GM23248 (cell line): ENCODE measurements around the gene ATG7. TPM values are rescaled to one million over a fixed set of nuclear protein-coding genes. Genes with fewer than 3 reads are reported as not detected.
A peak's percentile ranks its signal among the peaks of the same experiment; 100 is the strongest.

Experiments
- DNase-seq: peaks from one replicate; pipeline ENCODE4 v3.0.0-alpha.2; 2015
- H2AFZ ChIP-seq: fragments of 200-600 bp; sonication (generic); 2 replicates; pipeline ENCODE4 v1.6.1; 2016; ENCODE audit warnings: antibody characterized with exemption
- H3F3A ChIP-seq: fragments of 200-600 bp; sonication (generic); 2 replicates; pipeline ENCODE4 v1.6.1; 2016; ENCODE audit warnings: mild to moderate bottlenecking, antibody characterized with exemption, mixed run types; ENCODE audit not compliant: insufficient read depth
- H3K27ac ChIP-seq: fragments of 200-600 bp; sonication (generic); 2 replicates; pipeline ENCODE4 v1.5.1; 2016; ENCODE audit warnings: mild to moderate bottlenecking
- H3K27me3 ChIP-seq: fragments of 200-600 bp; sonication (generic); replicated peaks from 2 replicates; pipeline ENCODE4 v1.6.1; 2016; ENCODE audit warnings: mild to moderate bottlenecking; ENCODE audit not compliant: insufficient read depth
- H3K36me3 ChIP-seq: fragments of 200-600 bp; sonication (generic); 2 replicates; pipeline ENCODE4 v1.6.1; 2016; ENCODE audit warnings: low read depth, mild to moderate bottlenecking
- H3K4me1 ChIP-seq: fragments of 200-600 bp; sonication (generic); 2 replicates; pipeline ENCODE4 v1.6.1; 2016; ENCODE audit warnings: mild to moderate bottlenecking; ENCODE audit not compliant: insufficient read depth
- H3K4me2 ChIP-seq: fragments of 200-600 bp; sonication (generic); one replicate; pipeline ENCODE4 v1.6.1; 2016; ENCODE audit warnings: mild to moderate bottlenecking; ENCODE audit not compliant: unreplicated experiment
- H3K4me3 ChIP-seq: fragments of 200-600 bp; sonication (generic); 2 replicates; pipeline ENCODE4 v1.5.1; 2016; ENCODE audit warnings: mild to moderate bottlenecking
- H3K79me2 ChIP-seq: fragments of 200-600 bp; sonication (generic); 2 replicates; pipeline ENCODE4 v1.6.1; 2016; ENCODE audit warnings: mild to moderate bottlenecking; ENCODE audit not compliant: insufficient read depth
- H3K9ac ChIP-seq: fragments of 200-600 bp; sonication (generic); 2 replicates; pipeline ENCODE4 v1.6.1; 2016; ENCODE audit warnings: mild to moderate bottlenecking
- H3K9me2 ChIP-seq: fragments of 200-600 bp; sonication (generic); 2 replicates; pipeline ENCODE4 v1.6.1; 2016; ENCODE audit warnings: mixed run types, mild to moderate bottlenecking, moderate library complexity; ENCODE audit not compliant: insufficient read depth
- H3K9me3 ChIP-seq: fragments of 200-600 bp; sonication (generic); one replicate; pipeline ENCODE4 v1.6.1; 2017; ENCODE audit warnings: low read depth
- H4K20me1 ChIP-seq: fragments of 200-600 bp; sonication (generic); 2 replicates; pipeline ENCODE4 v1.6.0; 2016; ENCODE audit not compliant: insufficient read depth
- EZH2 ChIP-seq: fragments of 200-600 bp; sonication (generic); IDR thresholded peaks from 2 replicates; pipeline ENCODE4 v1.6.1; 2018; ENCODE audit warnings: antibody characterized with exemption, mild to moderate bottlenecking; ENCODE audit not compliant: insufficient read depth, poor library complexity, severe bottlenecking
- EZH2phosphoT487 ChIP-seq: fragments of 200-600 bp; sonication (generic); IDR thresholded peaks from 2 replicates; pipeline ENCODE4 v1.6.1; 2018; ENCODE audit warnings: antibody characterized with exemption, moderate library complexity, mild to moderate bottlenecking, low read depth; ENCODE audit not compliant: insufficient read depth
- WGBS, 2 experiments: methylation state at CpG; one replicate each; pipeline ENCODE4 v1.1.6; 2015 to 2017; ENCODE audit warnings: low lambda C conversion rate in 2 of 2, low coverage in 1 of 2; ENCODE audit errors: missing lambda C conversion rate in 2 of 2; 5-methylcytosine and 5-hydroxymethylcytosine counted together
- in situ Hi-C: fragments of 300-500 bp; cut with MboI; formaldehyde crosslinking; loops from 2 replicates; pipeline ENCODE4 v1.15.0; 2020
- polyA plus RNA-seq: library from polyadenylated mRNA; unstranded; fragments of >200 nt; fragmentation: Nextera tagmentation; extraction: Ambion mirVana; gene quantifications from 2 replicates; pipeline ENCODE4 v1.2.1, GENCODE V29; 2016
- total RNA-seq: library from RNA; depleted of rRNA; stranded (reverse); fragments of >200 nt; shearing (Covaris generic); gene quantifications from 2 replicates; pipeline ENCODE4 v1.2.3, GENCODE V29; 2014

ATG7 gene
- total and polyA plus RNA-seq, 2 experiments from 2014 or later = 40.5 to 67.5 TPM

GRCh38 chr3:11373235-11373634, 101.0 kb downstream of the ATG7 start:
- H3K4me3 ChIP-seq = no peak overlapping the region
- 0 out of 2 replicates have a peak, but pooled peaks cover 7% of the 10 kb centered on the region for H3F3A ChIP-seq
- no peaks in the 10 kb centered on the region for H3K27me3 ChIP-seq
- WGBS, 2 experiments = 77 to 78% methylated on average over 4 of the region's 4 CpGs
- no peak overlapping the region for H3K4me2 ChIP-seq
- H3K9me3 ChIP-seq = no peaks in the 10 kb centered on the region
- H3K79me2 ChIP-seq = no peaks in the 10 kb centered on the region
- peaks cover 6% of the 10 kb centered on the region for H3K36me3 ChIP-seq
- TF ChIP-seq EZH2phosphoT487 (no peak), EZH2 (no peak)
- in situ Hi-C loops = no loop called here
- DNase-seq = no peak
- H3K9me2 ChIP-seq = no peaks in the 10 kb centered on the region
- no peaks in the 10 kb centered on the region for H3K4me1 ChIP-seq
- H3K27ac ChIP-seq = no peak overlapping the region
- H3K9ac ChIP-seq = no peak overlapping the region
- no peak overlapping the region for H2AFZ ChIP-seq
- H4K20me1 ChIP-seq = no peaks in the 10 kb centered on the region

DNA sequence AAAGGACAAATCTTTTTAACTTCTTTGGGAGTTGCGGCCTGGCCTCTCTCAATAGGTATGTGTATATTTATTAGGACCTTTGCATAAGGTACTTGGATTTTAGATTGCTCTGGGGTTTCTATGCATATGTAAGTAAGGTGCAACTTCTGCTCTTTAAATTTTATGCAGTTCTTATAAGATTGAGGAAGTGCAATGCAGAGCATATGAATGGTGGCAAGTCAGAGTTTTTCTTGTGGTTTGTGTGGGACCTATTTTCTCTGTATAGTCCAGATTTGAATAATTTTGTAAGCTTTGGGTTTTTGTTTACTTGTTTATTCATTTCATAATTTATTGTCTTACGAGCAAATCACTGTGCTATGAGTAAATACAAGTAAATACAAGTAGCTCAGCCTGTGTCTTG, 101.5 kb downstream of the ATG7 start:
- no peak for DNase-seq
- no peaks in the 10 kb centered on the region for H3K4me1 ChIP-seq
- H3K36me3 ChIP-seq = peaks cover 6% of the 10 kb centered on the region
- H2AFZ ChIP-seq = no peak overlapping the region
- TF ChIP-seq EZH2phosphoT487 (no peak), EZH2 (no peak)
- no peaks in the 10 kb centered on the region for H3K9me3 ChIP-seq
- no peaks in the 10 kb centered on the region for H3K79me2 ChIP-seq
- in situ Hi-C loops = no loop called here
- peaks cover 8% of the 10 kb centered on the region; the same call in 1 of the 2 replicates for H3F3A ChIP-seq
- no peaks in the 10 kb centered on the region for H3K9me2 ChIP-seq
- WGBS, 2 experiments = 92 to 96% methylated on average over 2 of the region's 2 CpGs
- no peaks in the 10 kb centered on the region for H3K27me3 ChIP-seq
- H3K4me3 ChIP-seq = no peak overlapping the region
- no peaks in the 10 kb centered on the region for H4K20me1 ChIP-seq
- no peak overlapping the region for H3K4me2 ChIP-seq
- H3K27ac ChIP-seq = no peak overlapping the region
- no peak overlapping the region for H3K9ac ChIP-seq

GRCh38 chr3:11375333-11376088, 103.3 kb downstream of the ATG7 start:
- Histone ChIP-seq H3K36me3 (peaks cover 6% of the 10 kb centered on the region), H3K9me3 (no peaks in the 10 kb centered on the region), H3K27me3 (no peaks in the 10 kb centered on the region), H3K4me2 (no peak overlapping the region), H3K4me1 (no peaks in the 10 kb centered on the region), H3F3A (peaks cover 12% of the 10 kb centered on the region; the same call in 1 of the 2 replicates), H3K9ac (no peak overlapping the region), H3K4me3 (no peak overlapping the region), H3K79me2 (no peaks in the 10 kb centered on the region), H2AFZ (no peak overlapping the region), H3K9me2 (no peaks in the 10 kb centered on the region), H3K27ac (no peak overlapping the region), H4K20me1 (no peaks in the 10 kb centered on the region)
- TF ChIP-seq EZH2 = no peak
- TF ChIP-seq EZH2phosphoT487 = no peak
- WGBS, 2 experiments = 70 to 78% methylated on average over 11 of the region's 11 CpGs
- in situ Hi-C loops = no loop called here
- peak; percentile 32 for DNase-seq

DNA sequence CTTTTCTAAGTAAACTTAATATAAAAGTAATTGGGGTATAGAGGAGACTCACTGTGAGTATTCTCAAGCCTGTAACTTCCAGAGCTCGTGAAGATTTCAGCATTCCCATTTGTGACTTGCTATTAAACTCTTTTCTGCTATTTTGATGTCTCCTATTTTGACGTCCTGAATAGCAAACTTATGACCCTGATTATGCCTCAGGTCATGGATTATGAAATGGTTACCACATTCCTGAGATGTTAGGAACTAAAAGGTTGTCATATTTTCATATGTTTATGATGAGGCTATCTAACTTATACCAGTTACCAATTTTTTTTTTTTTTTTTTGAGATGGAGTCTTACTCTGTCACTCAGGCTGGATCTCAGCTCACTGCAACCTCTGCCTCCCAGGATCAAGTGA, 105.5 kb downstream of the ATG7 start:
- Histone ChIP-seq H3K36me3 (peaks cover 10% of the 10 kb centered on the region), H2AFZ (no peak overlapping the region), H3K9me3 (no peaks in the 10 kb centered on the region), H3K9ac (no peak overlapping the region), H3K9me2 (no peaks in the 10 kb centered on the region), H3K27me3 (no peaks in the 10 kb centered on the region), H3K27ac (no peak overlapping the region), H3K4me3 (no peak overlapping the region), H3K79me2 (no peaks in the 10 kb centered on the region), H3K4me2 (no peak overlapping the region), H4K20me1 (no peaks in the 10 kb centered on the region), H3K4me1 (no peaks in the 10 kb centered on the region), H3F3A (peaks cover 12% of the 10 kb centered on the region)
- no peak for TF ChIP-seq EZH2
- no peak for TF ChIP-seq EZH2phosphoT487
- 68 to 73% methylated on average over 2 of the region's 2 CpGs for WGBS, 2 experiments
- in situ Hi-C loops = no loop called here
- no peak for DNase-seq
